ENCODE measurements around the gene PGM2.
"Not testable (repeated sequence)": the region's sequence is repeated elsewhere in the genome, so short reads cannot be mapped to it uniquely, and the experiment has no call there.

PGM2 gene

DNA sequence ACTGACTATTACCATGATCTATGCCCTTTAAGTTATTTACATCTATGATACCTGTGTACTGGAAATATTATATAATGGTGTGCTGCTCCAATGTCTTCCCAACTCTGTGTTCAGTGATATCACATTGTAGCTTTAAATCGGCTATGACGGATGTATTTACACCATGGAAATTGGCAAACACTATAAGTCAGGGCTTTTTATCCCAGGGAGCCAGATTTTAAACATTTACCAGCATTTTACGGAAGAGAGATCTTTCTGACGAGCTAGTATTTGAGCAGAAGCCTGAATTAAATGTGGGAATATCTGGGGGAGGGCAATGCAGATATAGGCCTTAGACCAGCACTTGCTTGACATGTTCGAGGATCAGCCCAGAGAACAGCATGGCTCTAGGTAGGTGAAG, 7.7 kb upstream of the PGM2 start:
- DNase-seq (ENCODE audit: low spot score) = no peak

GRCh38 chr4:37820458-37820857, 6.0 kb upstream of the PGM2 start:
- not testable (repeated sequence) for DNase-seq (ENCODE audit: low spot score)

GRCh38 chr4:37821953-37822605, 4.4 kb upstream of the PGM2 start:
- no peak for DNase-seq (ENCODE audit: low spot score)

GRCh38 chr4:37825501-37825900, 985 bp upstream of the PGM2 start:
- DNase-seq (ENCODE audit: low spot score) = not testable (repeated sequence)

GRCh38 chr4:37825968-37826294, 555 bp upstream of the PGM2 start:
- DNase-seq (ENCODE audit: low spot score) = no peak

GRCh38 chr4:37827030-37827685, 672 bp downstream of the PGM2 start:
- peak; percentile 23 for DNase-seq (ENCODE audit: low spot score)

GRCh38 chr4:37827802-37828321, 1.4 kb downstream of the PGM2 start:
- DNase-seq (ENCODE audit: low spot score) = no peak

- DNase-seq (ENCODE audit: low spot score) = no peak
Observed at GRCh38 chr4:37828843-37829242, 2.4 kb downstream of the PGM2 start.

DNA sequence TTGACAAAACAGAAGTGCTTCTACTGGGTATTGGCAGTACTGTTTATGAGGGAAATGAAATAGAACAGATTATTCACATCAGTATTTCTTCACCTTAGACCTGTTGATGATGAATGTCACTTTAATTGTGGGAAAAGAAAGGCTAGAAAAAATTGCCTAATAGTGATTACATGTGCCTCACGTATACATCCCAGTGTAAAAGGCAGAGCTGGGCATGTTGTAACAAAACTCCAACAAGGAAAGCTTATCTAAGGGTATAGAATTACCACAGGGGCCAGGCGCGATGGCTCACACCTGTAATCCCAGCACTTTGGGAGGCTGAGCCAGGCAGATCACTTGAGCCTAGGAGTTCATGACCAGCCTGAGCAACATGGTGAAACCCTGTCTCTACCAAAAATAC, 4.2 kb downstream of the PGM2 start:
- DNase-seq (ENCODE audit: low spot score) = no peak

- no peak for DNase-seq (ENCODE audit: low spot score)
Observed at GRCh38 chr4:37835031-37835430, 8.5 kb downstream of the PGM2 start.

- DNase-seq (ENCODE audit: low spot score) = no peak
Observed at GRCh38 chr4:37835806-37836205, 9.3 kb downstream of the PGM2 start.

GRCh38 chr4:37836274-37836673, 9.8 kb downstream of the PGM2 start:
- no peak for DNase-seq (ENCODE audit: low spot score)

GRCh38 chr4:37836838-37837440, 10.5 kb downstream of the PGM2 start:
- no peak for DNase-seq (ENCODE audit: low spot score)

GRCh38 chr4:37837446-37837845, 11.0 kb downstream of the PGM2 start:
- DNase-seq (ENCODE audit: low spot score) = no peak

- DNase-seq (ENCODE audit: low spot score) = no peak
Observed at GRCh38 chr4:37839426-37839825, 12.9 kb downstream of the PGM2 start.

- DNase-seq (ENCODE audit: low spot score) = no peak
Observed at GRCh38 chr4:37844204-37844603, 17.7 kb downstream of the PGM2 start.

DNA sequence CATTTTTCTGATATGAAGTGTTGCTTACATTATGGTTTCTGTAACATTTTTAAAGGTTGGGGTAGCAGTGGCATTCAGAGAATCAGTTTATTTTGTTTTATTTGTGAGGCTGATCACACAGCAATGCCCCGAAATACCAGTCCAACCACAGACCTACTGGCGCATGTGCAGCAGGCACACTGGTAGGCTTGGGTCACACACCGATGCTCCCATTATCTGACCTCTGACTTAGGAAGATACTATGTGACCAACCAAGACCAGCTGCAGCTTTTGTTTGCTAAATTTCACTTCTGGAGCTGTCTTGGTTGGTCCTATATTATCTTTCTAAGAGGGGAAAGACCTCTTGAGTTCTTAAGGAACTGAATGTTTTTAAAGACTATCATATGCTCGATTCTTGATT, 18.7 kb downstream of the PGM2 start:
- no peak for DNase-seq (ENCODE audit: low spot score)

GRCh38 chr4:37847311-37847884, 20.9 kb downstream of the PGM2 start:
- no peak for DNase-seq (ENCODE audit: low spot score)

DNA sequence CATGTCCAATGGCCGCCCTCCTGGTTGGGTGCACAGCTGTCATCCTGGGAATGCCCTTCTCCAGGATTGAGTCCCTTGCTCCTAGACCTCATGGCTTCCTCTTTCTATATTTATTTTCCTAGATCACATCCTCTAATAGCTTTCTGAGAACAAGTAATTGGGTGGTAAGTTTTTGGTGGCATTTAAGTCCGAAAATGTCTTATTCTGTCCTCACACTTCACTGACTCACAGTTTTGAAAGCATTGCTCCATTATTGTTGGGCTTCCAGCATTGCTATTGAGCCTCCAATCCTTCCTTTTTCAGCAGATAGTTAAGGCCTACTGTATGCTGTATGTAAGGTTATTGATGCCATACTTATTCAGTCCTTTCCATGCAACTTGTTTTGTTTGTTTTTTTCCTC, 25.9 kb downstream of the PGM2 start:
- no peak for DNase-seq (ENCODE audit: low spot score)

DNA sequence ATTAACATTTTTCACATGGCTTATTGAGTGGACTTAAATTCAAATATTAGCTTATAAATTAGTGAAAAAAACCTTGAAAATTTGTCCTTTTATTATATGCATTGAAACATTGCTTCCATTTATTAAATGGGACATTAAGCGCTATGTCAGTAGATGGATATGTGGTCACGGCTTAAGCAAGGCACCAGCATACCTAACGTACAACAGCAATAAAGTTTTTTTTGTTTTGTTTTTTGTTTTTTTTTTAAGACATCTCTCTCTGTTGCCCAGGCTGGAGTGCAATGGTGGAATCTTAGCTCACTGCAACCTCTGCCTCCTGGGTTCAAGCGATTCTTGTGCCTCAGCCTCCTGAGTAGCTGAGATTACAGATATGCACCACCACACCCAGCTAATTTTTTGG, 31.6 kb downstream of the PGM2 start:
- DNase-seq (ENCODE audit: low spot score) = no peak

DNA sequence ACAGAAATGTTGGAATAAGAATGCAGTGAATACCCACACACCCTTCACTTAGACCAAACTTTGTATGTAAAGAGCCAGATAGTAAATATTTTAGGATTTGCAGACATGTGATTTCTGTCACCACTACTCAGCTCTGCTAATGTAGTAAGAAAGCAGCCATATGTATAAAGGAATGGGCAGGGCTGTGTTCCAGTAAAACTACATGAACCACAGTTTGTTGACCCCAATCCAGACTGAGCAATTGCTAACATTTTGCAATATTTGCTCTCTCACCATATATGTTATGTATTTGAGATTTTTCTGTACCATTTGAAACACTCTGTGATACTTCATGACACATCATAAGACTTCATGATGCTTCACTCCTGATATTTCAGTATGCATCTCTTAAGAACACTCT, 32.4 kb downstream of the PGM2 start:
- DNase-seq (ENCODE audit: low spot score) = no peak

DNA sequence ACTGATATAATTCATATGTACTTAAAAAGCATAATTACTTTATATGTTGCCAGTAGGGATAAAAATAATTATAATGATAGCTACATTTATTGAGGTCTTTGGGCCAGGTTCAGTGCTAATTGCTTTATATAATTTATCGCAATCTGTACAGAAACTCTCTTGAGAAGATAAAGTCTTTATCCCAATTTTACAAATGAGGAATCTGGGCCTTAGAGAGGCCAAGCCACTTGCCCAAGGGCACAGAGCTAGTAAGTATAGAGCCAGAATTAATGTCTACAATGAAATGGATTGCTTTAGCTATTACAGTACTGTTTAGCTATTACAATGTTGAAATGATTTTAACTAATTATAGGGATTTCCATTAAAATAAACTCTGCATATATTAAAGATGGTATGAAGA, 33.8 kb downstream of the PGM2 start:
- no peak for DNase-seq (ENCODE audit: low spot score)

DNA sequence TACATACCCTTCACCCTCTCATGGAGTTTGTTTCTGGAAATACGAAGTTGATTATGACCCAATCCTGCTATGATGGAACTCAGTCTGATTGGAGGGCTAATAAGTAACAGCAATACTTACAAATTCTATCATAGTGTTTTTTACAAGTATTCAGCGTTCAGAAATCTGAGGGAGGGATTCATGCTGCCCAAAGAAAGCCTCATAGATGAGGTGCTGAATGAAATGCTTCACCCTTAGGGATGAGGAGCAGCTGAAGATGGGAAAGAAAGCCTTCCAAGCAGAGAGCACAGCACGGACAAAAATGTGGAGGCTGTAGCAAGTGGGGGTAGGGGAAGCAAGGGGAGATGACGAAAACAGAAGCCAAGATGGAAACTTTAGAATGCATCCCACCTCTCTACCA, 36.5 kb downstream of the PGM2 start:
- DNase-seq (ENCODE audit: low spot score) = no peak

Measured in LoVo (cell line).